ENCODE measurements around the gene CBX4. TPM values are rescaled to one million over a fixed set of nuclear protein-coding genes. Genes with fewer than 3 reads are reported as not detected.

Gene CBX4
- total RNA-seq, 1 donor from 2014 or later, result 20.2 TPM

GRCh38 chr17:79844869-79845600, 5.8 kb upstream of the CBX4 start:
- Histone ChIP-seq H3K9me3 (no peaks in the 10 kb centered on the region), H3K4me1 (peaks cover 47% of the 10 kb centered on the region), H3K27me3 (peaks cover 38% of the 10 kb centered on the region), H3K27ac (peak overlapping the region; percentile 69), H3K4me3 (peak overlapping the region; percentile 64), H3K36me3 (no peaks in the 10 kb centered on the region)
- peak; percentile 85 for DNase-seq
- ATAC-seq, result peak; percentile 73
- intact Hi-C loops (cut with DNase I), result loop anchor here (5.0 kb wide), 1 partner anchor 38 kb away; no protein-coding TSS in a partner anchor
- TF ChIP-seq CTCF (IDR thresholded peaks at IDR 0.05), result peak; percentile 72

- Histone ChIP-seq H3K36me3 (no peaks in the 10 kb centered on the region), H3K9me3 (no peaks in the 10 kb centered on the region), H3K4me1 (peaks cover 48% of the 10 kb centered on the region), H3K27ac (peak overlapping the region; percentile 69), H3K4me3 (peak overlapping the region; percentile 64), H3K27me3 (peaks cover 38% of the 10 kb centered on the region)
- no peak for TF ChIP-seq CTCF (IDR thresholded peaks at IDR 0.05)
- DNase-seq (peak; percentile 88), ATAC-seq (peak; percentile 62)
- intact Hi-C loops (cut with DNase I), result loop anchor here (5.0 kb wide), 1 partner anchor 37 kb away; no protein-coding TSS in a partner anchor
Measured at GRCh38 chr17:79843816-79844800, 4.9 kb upstream of the CBX4 start.

GRCh38 chr17:79843474-79843815, 4.2 kb upstream of the CBX4 start:
- DNase-seq, result no peak
- H3K36me3 ChIP-seq, result no peaks in the 10 kb centered on the region
- no peak for ATAC-seq
- H3K9me3 ChIP-seq, result no peaks in the 10 kb centered on the region
- H3K4me1 ChIP-seq, result peaks cover 48% of the 10 kb centered on the region
- H3K27me3 ChIP-seq, result peaks cover 38% of the 10 kb centered on the region
- TF ChIP-seq CTCF (IDR thresholded peaks at IDR 0.05), result no peak
- H3K27ac ChIP-seq, result peak overlapping the region; percentile 69
- intact Hi-C loops (cut with DNase I), result loop anchor here (5.0 kb wide), 1 partner anchor 36 kb away; no protein-coding TSS in a partner anchor
- peak overlapping the region; percentile 64 for H3K4me3 ChIP-seq

- H3K9me3 ChIP-seq, result no peaks in the 10 kb centered on the region
- H3K36me3 ChIP-seq, result no peaks in the 10 kb centered on the region
- peak overlapping the region; percentile 64 for H3K4me3 ChIP-seq
- TF ChIP-seq CTCF (IDR thresholded peaks at IDR 0.05), result no peak
- DNase-seq (no peak), ATAC-seq (no peak)
- peaks cover 38% of the 10 kb centered on the region for H3K27me3 ChIP-seq
- H3K4me1 ChIP-seq, result peaks cover 48% of the 10 kb centered on the region
- intact Hi-C loops (cut with DNase I), result loop anchor here (5.0 kb wide), 1 partner anchor 36 kb away; no protein-coding TSS in a partner anchor
- H3K27ac ChIP-seq, result no peak overlapping the region
Measured at GRCh38 chr17:79842656-79843473, 3.6 kb upstream of the CBX4 start.

GRCh38 chr17:79842136-79842655, 3.0 kb upstream of the CBX4 start:
- Histone ChIP-seq H3K27ac (no peak overlapping the region), H3K27me3 (peaks cover 38% of the 10 kb centered on the region), H3K36me3 (no peaks in the 10 kb centered on the region), H3K4me3 (no peak overlapping the region), H3K9me3 (no peaks in the 10 kb centered on the region), H3K4me1 (peaks cover 48% of the 10 kb centered on the region)
- TF ChIP-seq CTCF (IDR thresholded peaks at IDR 0.05), result no peak
- intact Hi-C loops (cut with DNase I), result loop anchor here (5.0 kb wide), 1 partner anchor 35 kb away; no protein-coding TSS in a partner anchor
- DNase-seq (no peak), ATAC-seq (no peak)
